NCI-H146 (cell line): ENCODE results near the gene UBE2G2.

ENCODE experiments used
- DNase-seq: peaks from one replicate; lab custom pipeline; 2025; lab: John Stamatoyannopoulos, UW

Gene UBE2G2

DNA sequence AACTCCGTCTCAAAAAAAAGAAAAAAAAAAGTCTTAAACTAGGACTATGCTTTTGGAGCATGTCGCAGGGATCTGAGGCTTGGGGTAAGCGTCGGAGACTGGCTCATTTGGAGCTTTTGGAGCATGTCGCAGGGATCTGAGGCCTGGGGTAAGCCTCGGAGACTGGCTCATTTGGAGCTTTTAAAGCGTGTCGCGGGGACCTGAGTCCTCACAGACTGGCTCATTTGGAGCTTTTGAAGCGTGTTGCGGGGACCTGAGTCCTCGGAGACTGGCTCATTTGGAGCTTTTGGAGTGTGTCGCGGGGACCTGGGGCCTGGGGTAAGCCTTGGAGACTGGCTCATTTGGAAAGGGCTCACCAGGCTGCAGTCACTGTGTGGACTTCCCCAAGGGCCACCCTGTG, 76.7 kb downstream of the UBE2G2 start:
- DNase-seq: no peak

DNA sequence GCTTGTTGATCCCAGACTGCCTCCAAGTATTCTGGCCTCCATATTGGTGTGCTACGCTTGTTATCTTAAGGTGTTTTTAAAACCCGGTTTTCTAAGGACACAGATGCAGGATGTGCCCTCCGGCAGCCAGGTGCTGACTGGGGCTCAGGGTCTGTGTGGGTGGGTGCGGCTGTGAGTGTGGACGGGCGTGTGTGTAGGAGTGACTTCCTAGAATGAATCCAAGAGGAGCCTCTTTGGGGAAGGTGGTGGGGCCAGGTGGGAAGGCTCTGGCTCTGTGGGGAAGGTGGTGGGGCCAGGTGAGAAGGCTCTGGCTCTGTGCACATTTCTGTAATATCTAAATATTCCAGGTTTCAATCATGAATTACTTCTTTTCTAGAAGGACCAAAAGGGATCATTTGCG, 77.4 kb downstream of the UBE2G2 start:
- peak; percentile 43 for DNase-seq

DNA sequence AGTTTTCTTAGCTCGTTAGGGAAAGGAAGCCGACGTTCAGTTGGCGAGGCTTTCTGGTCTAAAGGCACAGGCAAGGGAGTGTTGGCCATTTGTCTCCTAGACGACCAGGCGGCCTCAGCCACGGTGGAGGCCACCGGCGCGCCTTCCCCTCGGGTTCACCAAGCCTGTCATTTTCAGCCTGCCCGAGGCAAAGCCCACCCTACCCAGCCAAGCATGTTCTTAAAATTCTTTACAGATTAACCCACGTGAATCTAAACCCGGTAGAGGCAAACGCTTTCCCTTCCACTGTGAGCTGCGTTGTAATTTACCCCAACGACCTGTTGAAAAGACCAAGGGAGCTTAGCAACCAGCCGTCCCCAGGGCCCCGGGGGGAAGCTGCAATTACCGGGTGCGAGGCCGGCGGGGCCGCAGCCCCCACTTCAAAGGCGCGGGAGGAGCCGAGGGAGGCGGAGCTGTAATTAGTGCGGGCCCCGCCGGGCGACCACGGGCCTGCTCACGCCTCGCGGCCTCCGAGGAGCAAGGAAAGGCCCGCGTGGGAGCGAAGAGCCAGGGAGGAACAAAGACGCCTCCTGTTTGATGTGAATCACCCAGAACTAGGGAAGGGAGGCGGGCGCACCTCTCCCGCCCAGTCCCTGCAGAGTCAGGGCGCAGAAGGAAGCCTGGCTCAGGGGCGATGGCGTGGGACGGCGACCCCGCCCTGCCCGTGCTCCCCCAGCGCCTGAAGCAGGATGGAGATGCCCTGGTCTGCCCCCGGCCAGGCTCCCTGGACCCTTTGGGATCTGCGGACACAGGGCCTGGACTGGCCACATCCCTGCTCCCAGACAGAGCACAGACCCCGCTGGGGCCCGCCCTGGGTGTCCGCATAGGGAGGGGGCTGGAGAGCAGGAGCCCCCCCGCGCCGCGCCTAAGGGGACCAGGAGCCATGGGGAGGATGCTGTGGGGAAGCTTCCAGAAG, 78.2 kb downstream of the UBE2G2 start:
- peak; percentile 82 for DNase-seq

DNA sequence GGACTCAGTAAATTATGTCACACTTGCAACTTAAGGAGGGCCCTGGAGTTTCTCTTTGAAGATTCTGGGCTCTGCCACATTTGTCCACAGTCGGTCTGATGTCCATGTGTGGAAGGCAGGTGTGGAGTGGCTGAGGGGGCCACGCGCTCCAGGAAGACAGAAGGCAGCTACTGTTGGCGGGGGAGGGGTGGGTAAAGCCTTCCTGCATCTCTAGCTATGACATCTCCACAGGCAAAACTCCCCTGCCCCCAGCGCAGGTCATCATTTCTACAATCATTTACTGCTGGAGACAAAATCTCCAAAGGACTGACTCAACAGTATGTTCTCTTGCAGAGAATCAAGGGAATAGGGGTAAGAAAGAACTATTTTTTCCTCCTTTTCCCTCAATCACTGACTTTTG, 78.9 kb downstream of the UBE2G2 start:
- DNase-seq: peak; percentile 65

DNA sequence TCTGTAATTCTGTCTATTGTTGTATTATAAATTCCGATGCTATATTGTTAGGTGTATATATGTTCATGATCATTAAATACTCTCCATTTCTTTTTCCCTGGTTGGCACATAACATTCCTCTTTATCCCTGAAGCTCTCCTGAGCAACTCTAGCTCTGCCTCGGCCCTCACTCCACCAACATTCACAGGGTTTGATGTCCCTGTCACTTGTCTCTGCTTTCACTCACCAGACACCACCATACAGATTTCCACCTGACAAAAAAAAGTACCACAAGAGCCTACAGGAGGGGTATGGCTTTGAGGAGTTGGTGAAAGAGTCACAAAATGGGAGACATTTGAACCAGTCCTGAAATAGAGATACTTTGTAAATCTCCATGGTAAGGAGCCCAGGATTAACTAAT, 81.5 kb downstream of the UBE2G2 start:
- DNase-seq: no peak
